Nephron progenitor cell (in vitro differentiated cells): ENCODE measurements around the gene PTPRU.

ENCODE experiments used
- DNase-seq: peaks from one replicate; pipeline ENCODE4 v3.0.0; 2021
- H3K27ac Mint-ChIP-seq: 2 replicates; pipeline ENCODE4 v1.8.0; 2021; ENCODE audit warnings: mild to moderate bottlenecking, moderate library complexity, mixed read lengths
- H3K27me3 Mint-ChIP-seq: 2 replicates; pipeline ENCODE4 v1.8.0; 2021; ENCODE audit warnings: mild to moderate bottlenecking, low read depth, mixed read lengths; ENCODE audit not compliant: poor library complexity
- H3K36me3 Mint-ChIP-seq: 2 replicates; pipeline ENCODE4 v1.8.0; 2021; ENCODE audit warnings: low read depth, mixed read lengths
- H3K4me1 Mint-ChIP-seq: 2 replicates; pipeline ENCODE4 v1.8.0; 2021; ENCODE audit warnings: mixed read lengths
- H3K4me3 Mint-ChIP-seq: 2 replicates; pipeline ENCODE4 v1.8.0; 2021; ENCODE audit warnings: mild to moderate bottlenecking, moderate library complexity, mixed read lengths
- H3K9me3 Mint-ChIP-seq: 2 replicates; pipeline ENCODE4 v1.8.0; 2021; ENCODE audit warnings: mild to moderate bottlenecking, moderate library complexity, mixed read lengths
- TF ChIP-seq, protein P1 (sequence below): fragments of 200-600 bp; sonication (generic); IDR thresholded peaks from 2 replicates; pipeline ENCODE4 v1.5.0; 2021; ENCODE audit warnings: antibody characterized with exemption

PTPRU gene

DNA sequence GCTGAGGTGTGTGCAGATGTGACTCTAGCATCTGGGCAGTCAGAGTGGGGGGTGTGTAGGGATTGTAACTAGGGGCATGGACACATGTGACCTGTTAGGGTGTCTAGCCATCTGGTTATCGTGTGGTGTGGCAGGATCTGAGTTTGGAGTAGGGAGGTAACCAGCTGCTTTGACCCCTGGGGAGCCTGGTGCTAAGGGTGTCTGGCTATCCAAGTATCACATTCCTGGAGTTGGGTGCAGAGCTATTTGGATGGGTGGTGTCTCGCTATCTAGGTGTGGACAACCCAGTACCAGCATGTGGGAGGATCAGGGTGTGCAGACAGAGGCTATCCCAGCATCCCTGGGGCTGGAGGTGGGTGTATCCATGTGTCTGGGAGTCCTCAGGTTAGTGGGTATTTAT, 4.7 kb downstream of the PTPRU start:
- Mint-ChIP-seq H3K4me3 (no peak overlapping the region), H3K4me1 (peaks cover 47% of the 10 kb centered on the region), H3K36me3 (no peaks in the 10 kb centered on the region), H3K9me3 (no peaks in the 10 kb centered on the region), H3K27me3 (peaks cover 23% of the 10 kb centered on the region), H3K27ac (no peak overlapping the region)
- DNase-seq = no peak
- TF ChIP-seq, protein P1, sequence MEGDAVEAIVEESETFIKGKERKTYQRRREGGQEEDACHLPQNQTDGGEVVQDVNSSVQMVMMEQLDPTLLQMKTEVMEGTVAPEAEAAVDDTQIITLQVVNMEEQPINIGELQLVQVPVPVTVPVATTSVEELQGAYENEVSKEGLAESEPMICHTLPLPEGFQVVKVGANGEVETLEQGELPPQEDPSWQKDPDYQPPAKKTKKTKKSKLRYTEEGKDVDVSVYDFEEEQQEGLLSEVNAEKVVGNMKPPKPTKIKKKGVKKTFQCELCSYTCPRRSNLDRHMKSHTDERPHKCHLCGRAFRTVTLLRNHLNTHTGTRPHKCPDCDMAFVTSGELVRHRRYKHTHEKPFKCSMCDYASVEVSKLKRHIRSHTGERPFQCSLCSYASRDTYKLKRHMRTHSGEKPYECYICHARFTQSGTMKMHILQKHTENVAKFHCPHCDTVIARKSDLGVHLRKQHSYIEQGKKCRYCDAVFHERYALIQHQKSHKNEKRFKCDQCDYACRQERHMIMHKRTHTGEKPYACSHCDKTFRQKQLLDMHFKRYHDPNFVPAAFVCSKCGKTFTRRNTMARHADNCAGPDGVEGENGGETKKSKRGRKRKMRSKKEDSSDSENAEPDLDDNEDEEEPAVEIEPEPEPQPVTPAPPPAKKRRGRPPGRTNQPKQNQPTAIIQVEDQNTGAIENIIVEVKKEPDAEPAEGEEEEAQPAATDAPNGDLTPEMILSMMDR = no peak

DNA sequence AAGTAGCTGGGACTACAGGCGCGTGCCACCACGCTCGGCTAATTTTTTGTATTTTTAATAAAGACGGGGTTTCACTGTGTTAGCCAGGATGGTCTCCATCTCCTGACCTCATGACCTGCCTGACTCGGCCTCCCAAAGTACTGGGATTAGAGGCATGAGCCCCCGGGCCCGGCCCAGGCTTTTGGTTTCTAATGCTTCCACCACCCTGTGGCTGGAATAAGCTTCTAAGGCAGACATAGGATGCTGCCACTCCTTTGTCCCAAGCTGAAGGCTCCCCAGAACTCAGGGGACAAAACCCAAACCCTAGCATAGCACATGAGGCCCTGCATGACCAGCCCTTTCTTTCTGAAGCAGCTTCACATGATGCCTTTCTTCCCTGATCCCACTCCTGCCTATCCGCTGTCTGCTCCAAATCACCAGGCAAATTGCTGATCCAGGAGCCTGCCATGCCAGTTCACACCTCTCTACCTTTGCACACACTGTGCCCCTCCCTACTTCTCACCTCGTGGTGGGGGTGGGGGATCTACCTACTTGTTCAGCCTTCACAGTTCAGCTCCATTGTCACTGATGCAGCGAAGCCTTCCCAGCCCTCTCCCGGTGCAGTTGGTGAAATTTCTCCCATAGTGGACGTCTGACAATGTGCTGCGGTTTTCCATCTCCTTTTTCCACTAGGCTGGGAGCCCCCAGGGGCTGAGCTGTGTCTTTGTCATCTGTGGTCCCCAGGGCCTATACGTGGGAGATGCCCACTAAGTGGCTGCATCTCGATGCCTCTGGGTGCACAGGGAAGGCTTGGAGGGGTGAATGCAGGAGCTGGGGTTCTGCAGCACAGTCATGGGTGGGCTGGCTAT, 6.9 kb downstream of the PTPRU start:
- Mint-ChIP-seq H3K36me3 (no peaks in the 10 kb centered on the region), H3K4me3 (no peak overlapping the region), H3K4me1 (peaks cover 42% of the 10 kb centered on the region), H3K9me3 (no peaks in the 10 kb centered on the region), H3K27me3 (peaks cover 15% of the 10 kb centered on the region), H3K27ac (no peak overlapping the region)
- TF ChIP-seq, protein P1 = no peak
- DNase-seq = no peak

DNA sequence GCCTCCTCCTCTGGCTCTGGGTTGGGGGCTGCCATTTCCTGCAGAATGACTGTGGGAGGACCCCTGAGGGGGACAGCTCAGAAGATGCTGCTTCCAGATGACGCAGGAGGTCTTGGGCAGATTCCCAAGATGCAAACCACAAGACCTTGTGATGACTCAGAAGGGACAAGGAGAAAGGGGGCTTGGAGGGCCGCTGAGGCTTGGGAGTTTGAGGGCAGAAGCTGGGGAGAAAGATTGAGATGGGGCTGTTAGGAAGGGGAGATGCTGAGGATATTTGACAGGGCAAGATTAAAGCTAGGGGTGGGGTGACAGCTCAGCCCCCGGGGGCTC, 7.5 kb downstream of the PTPRU start:
- Mint-ChIP-seq H3K4me3 (no peak overlapping the region), H3K27me3 (peaks cover 11% of the 10 kb centered on the region), H3K36me3 (no peaks in the 10 kb centered on the region), H3K27ac (no peak overlapping the region), H3K4me1 (peaks cover 40% of the 10 kb centered on the region), H3K9me3 (no peaks in the 10 kb centered on the region)
- TF ChIP-seq, protein P1 = no peak
- DNase-seq = no peak

DNA sequence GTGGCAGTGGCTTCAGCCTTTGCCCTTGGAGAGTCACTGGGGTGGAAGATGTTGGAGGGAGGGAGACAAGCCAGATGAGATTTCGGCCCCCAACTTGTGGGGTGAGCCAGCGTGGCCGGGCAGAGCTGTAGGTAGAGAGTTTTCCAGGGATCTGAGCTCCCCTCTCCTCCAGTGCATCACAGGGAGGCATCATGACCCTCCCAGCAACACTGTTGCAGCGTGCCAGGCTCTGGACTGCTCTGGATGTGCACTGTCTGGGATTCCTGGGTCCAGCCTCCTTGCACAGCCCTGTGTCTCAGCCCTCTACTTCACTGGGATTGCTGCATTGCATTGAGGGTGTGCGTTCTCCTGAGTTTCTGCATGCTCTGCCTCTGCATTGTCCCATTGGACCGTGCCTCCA, 8.9 kb downstream of the PTPRU start:
- Mint-ChIP-seq H3K9me3 (no peaks in the 10 kb centered on the region), H3K4me3 (no peak overlapping the region), H3K27ac (no peak overlapping the region), H3K27me3 (peaks cover 8% of the 10 kb centered on the region), H3K4me1 (peaks cover 40% of the 10 kb centered on the region), H3K36me3 (no peaks in the 10 kb centered on the region)
- no peak for DNase-seq
- TF ChIP-seq, protein P1 = no peak

DNA sequence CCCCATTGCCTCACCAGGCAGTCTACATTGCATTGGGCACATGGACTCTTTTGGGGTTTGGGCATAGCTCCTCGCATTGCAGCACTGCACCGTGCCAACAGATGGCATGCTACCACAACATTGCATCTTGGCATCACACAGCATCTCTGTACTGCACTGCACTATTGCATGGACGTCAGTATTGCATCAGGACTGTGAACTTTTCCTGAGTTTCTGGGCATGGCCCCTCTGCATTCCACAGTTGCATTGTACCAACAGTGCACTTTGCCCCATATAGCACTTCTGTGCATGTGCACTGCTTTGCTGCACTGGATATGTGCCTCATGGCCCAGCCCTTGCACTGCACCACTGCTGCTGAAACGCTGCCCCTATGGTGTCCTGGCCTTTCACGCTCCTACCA, 9.6 kb downstream of the PTPRU start:
- no peak for DNase-seq

More for the DNA sequence above, 9.6 kb downstream of the PTPRU start:
- no peaks in the 10 kb centered on the region for H3K9me3 Mint-ChIP-seq
- TF ChIP-seq, protein P1 = no peak
- peaks cover 40% of the 10 kb centered on the region for H3K4me1 Mint-ChIP-seq
- peaks cover 7% of the 10 kb centered on the region for H3K27me3 Mint-ChIP-seq
- H3K36me3 Mint-ChIP-seq = no peaks in the 10 kb centered on the region
- H3K4me3 Mint-ChIP-seq = no peak overlapping the region
- no peak overlapping the region for H3K27ac Mint-ChIP-seq
